GM12865 (cell line): ENCODE results near the gene RPLP1.

Experiments used
- DNase-seq: peaks from one replicate; pipeline ENCODE4 v3.0.0; 2010; ENCODE audit warnings: low read depth
- H3K4me3 ChIP-seq: 2 replicates; pipeline ENCODE4 v1.5.1; 2011; ENCODE audit warnings: mild to moderate bottlenecking, low read depth, low read length, control low read depth
- CTCF ChIP-seq: IDR thresholded peaks from 2 replicates; pipeline ENCODE4 v1.5.1; 2011; ENCODE audit warnings: low read length, control low read depth, low read depth, inconsistent platforms; ENCODE audit not compliant: insufficient read depth; ENCODE audit errors: missing control alignments

The RPLP1 gene

GRCh38 chr15:69412274-69412673 is 40.3 kb upstream of the RPLP1 start:
- no peak for TF ChIP-seq CTCF
- no peak for DNase-seq
- H3K4me3 ChIP-seq = no peak overlapping the region

DNA sequence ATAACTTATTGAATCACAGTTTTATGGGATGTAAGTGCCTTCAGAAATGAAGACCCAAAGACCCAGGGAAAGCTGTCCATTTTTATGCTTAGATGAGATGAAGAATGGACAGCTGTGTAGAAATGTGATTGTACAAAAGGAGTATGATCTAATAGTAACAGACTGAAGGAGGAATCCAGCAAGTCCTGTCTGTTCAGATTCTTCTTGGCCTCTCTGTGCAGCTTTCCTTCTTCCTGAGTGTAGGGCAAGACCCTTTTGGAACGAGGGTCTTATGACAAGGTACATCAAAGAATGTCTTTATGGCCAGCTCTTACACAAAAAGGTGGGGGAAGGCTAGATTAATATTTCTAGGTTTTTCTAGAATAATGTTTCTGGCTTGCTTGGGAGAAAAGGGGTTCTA is 39.9 kb upstream of the RPLP1 start:
- no peak for DNase-seq
- H3K4me3 ChIP-seq = no peak overlapping the region
- no peak for TF ChIP-seq CTCF

DNA sequence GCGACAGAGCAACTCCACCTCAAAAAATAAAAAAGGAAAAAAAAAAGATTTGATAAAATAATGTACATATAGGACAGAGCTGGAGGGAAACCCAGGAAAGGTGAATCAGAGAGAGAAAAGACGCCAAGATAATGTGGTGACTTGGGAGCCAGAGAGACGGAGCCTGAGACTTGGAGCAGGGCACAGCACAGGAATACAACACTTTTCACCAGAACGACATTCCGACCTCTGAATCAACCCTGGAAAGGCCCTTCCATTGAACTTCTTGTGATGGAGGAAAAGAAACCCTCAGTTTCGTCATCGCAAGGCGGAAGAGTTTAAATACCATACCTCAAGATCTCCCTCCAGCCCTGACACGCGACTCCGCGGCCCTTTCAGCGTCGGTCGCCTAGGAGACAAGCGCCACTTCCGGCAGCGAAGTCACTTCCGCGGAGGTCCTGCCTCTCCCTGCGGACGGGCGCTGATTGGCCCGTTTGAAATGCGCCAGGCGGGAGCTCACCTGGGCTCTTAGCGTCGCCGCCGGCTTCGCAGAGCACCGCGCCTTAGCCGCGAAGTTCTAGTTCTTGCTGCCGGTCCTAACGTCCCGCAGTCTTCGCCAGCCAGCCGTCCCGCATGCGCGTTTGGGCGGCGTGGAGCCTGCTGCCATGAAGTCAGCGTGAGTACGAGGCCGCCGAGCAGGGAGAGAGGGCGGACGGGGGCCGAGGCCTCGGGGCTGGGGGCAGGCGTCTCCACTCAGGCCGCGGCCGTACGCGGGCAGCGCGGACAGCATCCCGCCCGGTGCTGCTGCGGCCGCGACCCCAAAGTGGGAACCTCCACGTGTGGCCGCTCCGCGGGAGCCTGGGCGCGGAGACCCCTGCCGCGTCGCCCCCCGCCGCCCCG is 38.6 kb upstream of the RPLP1 start, which contains the start of gene KIF23:
KIF23 (plus strand) TSS at position 528 of the 879 bp plus-strand sequence; CDS start at position 645, 117 bp downstream.
- H3K4me3 ChIP-seq = peak within 1 kb of the TSS; percentile 71
- DNase-seq = peak; percentile 97
- TF ChIP-seq CTCF = no peak

DNA sequence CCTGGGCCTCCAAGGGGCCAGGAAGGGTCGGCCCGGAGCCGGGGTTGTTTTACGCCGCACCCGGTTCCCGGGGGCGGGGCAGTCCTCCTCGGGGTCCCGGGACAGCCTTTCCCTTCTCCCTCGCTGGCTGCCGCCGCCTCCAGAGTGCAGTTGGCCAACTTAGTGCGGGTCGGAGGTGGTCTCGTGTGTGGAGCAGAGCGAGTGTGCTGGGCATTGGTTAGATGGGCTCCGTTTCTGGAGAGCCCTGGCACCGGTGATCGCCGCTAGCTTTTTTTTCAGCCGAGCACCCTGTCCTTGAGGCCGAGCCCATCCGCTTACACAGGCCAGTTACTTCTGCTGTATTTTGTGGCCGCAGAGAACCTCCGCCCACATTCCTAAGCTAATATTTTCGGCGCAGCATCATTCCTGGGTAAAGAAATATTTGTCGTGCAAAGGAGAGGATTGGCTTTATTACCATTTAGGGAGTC is 37.9 kb upstream of the RPLP1 start:
- no peak for TF ChIP-seq CTCF
- peak overlapping the region; percentile 71 for H3K4me3 ChIP-seq
- DNase-seq = peak; percentile 69

- no peak for TF ChIP-seq CTCF
- no peak for DNase-seq
- peak overlapping the region; percentile 71 for H3K4me3 ChIP-seq
These were observed 37.2 kb upstream of the RPLP1 start for GRCh38 chr15:69415381-69415780.

- H3K4me3 ChIP-seq = no peak overlapping the region
- TF ChIP-seq CTCF = no peak
- no peak for DNase-seq
These were observed 35.0 kb upstream of the RPLP1 start for GRCh38 chr15:69417581-69417980.
